ENCODE measurements around the gene DENR. TPM values are rescaled to one million over a fixed set of nuclear protein-coding genes. Genes with fewer than 3 reads are reported as not detected.

DENR gene
- total and polyA plus RNA-seq, 12 donors = 16.5 to 31.0 (median 25.5) TPM

DNA sequence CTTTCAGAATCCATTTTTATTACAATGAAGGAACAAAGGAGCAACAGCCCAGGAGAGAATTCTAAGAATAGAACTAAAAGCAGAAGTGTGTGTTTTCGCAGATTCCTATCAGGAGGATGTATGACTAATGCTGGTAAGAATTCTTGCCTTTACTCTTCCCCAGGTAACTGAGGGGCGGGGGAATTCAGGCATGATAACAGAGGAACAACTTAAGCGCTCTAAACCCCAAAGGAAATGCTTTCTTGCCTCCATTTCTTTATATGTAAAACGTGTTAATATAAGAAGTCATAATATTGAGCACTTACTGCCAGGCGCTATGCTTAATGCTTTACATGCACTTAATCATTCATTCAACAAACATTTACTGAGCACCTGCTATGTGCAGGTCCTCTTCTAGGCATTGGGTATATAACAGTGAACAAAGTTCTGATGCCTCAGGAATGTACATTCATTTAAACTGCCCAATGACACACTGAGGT is 26.5 kb upstream of the DENR start:
- peaks cover 0 to 11% (median 0%) of the 10 kb centered on the region in 7 donors for H3K27me3 ChIP-seq

DNA sequence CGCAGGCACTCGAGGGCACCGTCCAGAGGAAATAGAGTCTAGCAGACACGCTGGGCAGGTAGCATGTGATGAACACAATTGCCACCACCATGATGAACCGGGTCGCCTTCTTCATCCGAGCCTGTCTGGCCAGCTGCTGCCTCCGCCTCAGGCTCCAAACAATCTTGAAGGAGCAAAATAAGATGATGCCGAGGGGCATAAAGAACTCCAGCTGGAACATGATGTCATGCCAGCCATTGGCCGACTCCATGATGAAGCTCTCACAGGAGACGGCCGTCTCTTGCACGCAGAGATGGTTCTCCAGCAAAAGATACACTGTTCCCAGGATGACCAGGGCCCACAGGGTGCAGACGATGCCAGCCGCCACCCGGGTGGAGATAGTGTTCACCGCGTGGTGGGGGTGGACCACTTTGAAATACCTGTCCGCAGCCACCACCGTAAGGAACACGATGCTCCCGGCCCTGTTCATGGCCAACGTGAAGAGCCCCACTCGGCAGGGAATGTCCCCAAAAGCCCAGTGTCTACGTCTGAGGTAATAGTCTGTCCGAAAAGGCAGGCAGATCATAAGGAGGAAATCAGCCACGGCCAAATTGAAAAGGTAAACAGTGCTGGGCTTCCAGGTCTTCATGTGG is 22.9 kb upstream of the DENR start:
- intact Hi-C loops (cut with DNase I) = no loop called here
- H3K4me3 ChIP-seq = peak overlapping the region in 1 of 10 donors; percentile 49
- 91 to 92% methylated on average over 27 of the region's 27 CpGs for WGBS, 2 donors

More for the DNA sequence above, 26.5 kb upstream of the DENR start:
- 52 to 60% methylated on average over 5 of the region's 5 CpGs for WGBS, 2 donors
- Histone ChIP-seq H3K4me3 (no peak overlapping the region), H3K27ac (peak overlapping the region in 1 of 10 donors; percentile 4), H3K4me1 (peaks cover 0 to 16% (median 0%) of the 10 kb centered on the region in 9 donors), H3K36me3 (no peaks in the 10 kb centered on the region), H3K9me3 (no peaks in the 10 kb centered on the region)
- DNase-seq (no peak), ATAC-seq (peak in 1 of 8 donors; percentile 39)
- TF ChIP-seq, protein P1, sequence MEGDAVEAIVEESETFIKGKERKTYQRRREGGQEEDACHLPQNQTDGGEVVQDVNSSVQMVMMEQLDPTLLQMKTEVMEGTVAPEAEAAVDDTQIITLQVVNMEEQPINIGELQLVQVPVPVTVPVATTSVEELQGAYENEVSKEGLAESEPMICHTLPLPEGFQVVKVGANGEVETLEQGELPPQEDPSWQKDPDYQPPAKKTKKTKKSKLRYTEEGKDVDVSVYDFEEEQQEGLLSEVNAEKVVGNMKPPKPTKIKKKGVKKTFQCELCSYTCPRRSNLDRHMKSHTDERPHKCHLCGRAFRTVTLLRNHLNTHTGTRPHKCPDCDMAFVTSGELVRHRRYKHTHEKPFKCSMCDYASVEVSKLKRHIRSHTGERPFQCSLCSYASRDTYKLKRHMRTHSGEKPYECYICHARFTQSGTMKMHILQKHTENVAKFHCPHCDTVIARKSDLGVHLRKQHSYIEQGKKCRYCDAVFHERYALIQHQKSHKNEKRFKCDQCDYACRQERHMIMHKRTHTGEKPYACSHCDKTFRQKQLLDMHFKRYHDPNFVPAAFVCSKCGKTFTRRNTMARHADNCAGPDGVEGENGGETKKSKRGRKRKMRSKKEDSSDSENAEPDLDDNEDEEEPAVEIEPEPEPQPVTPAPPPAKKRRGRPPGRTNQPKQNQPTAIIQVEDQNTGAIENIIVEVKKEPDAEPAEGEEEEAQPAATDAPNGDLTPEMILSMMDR (IDR thresholded peaks at IDR 0.05) = no peak
- intact Hi-C loops (cut with DNase I) = no loop called here

DNA sequence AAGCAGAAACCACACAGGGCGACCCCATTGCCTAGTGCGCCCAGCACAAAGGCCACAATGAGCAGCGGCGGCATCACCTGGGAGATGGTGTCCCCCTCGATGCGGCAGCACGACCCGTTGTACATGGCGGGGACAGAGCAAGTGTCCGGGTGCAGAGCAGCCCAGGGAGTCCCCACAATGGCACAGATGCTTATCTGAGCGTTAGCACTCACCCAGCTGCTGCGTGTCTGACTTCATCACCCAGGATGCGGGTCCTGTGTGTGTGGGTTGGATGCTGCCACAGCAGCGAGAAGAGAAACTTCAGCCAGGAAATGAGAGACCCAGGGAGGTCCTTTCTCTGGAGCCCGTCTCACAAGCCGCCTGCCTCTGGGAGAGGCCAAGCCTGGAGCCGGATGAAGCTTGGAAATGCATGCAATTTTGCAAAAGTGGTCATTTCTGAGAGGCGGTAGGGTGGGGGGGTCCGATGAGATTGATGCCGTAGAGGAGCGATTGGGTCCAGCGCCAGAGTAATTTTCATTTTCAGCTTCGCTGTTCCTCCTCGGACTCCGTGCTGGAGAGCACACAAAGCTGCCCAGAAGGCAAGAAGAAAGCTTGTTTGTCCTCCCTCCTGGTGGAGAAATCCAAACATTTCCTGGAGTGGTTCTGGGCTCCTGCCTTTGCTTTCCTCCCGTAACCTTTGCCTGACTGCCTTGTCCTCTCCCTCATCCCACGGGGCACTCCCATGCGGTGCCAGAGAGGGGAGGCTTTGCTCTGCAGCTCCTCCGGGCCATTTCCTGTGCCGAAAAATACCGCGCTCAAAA is 22.2 kb upstream of the DENR start, which contains the start of gene HCAR1:
Gene HCAR1 (minus strand): TSS at position 630 of the 800 bp plus-strand sequence. CDS start 505 bp downstream, at position 125.
- intact Hi-C loops (cut with DNase I) = no loop called here
- Histone ChIP-seq H3K4me3 (peak within 1 kb of the TSS in 8 of 10 donors; percentile 5 to 49 (median 35)), H3K4me1 (peaks cover 0 to 16% (median 0%) of the 10 kb centered on the region in 9 donors), H3K9me3 (no peaks in the 10 kb centered on the region), H3K27me3 (peaks cover 0 to 11% (median 0%) of the 10 kb centered on the region in 7 donors), H3K27ac (no peak within 1 kb of the TSS), H3K36me3 (no peaks in the 10 kb centered on the region)
- TF ChIP-seq, protein P1 (IDR thresholded peaks at IDR 0.05) = no peak
- WGBS, 2 donors = 59 to 66% methylated on average over 32 of the region's 32 CpGs
- peak in 3 of 8 donors; percentile 22 to 58 (median 47) for ATAC-seq
- no peak for DNase-seq

More for the DNA sequence above, 22.9 kb upstream of the DENR start:
- Histone ChIP-seq H3K36me3 (no peaks in the 10 kb centered on the region), H3K9me3 (no peaks in the 10 kb centered on the region), H3K27ac (no peak overlapping the region), H3K4me1 (peaks cover 0 to 21% (median 0%) of the 10 kb centered on the region in 9 donors), H3K27me3 (peaks cover 0 to 11% (median 0%) of the 10 kb centered on the region in 7 donors)
- TF ChIP-seq, protein P1 (IDR thresholded peaks at IDR 0.05) = no peak
- no peak for DNase-seq
- no peak for ATAC-seq

DNA sequence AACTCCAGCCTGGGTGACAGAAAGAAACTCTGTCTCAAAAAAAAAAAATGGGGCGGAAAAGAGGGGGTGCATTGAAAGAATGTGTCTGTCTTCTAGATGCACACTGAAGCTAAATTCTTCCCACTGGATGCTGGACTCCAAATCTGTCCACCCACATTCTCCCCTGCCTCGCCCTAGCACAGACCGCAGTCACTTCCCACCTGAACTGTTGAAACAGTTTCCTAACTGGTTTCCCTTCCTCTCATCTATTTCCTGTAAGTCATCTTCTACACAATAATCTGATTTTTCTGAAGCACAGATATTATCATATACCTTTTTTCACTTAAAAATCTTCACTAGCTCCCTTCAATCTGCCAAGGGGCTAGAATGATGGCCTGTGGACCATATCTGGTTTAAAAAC is 20.5 kb upstream of the DENR start:
- Histone ChIP-seq H3K27ac (peak overlapping the region in 1 of 10 donors; percentile 34), H3K4me1 (peaks cover 0 to 4% (median 0%) of the 10 kb centered on the region in 9 donors), H3K4me3 (no peak overlapping the region), H3K36me3 (no peaks in the 10 kb centered on the region), H3K27me3 (peaks cover 0 to 11% (median 0%) of the 10 kb centered on the region in 7 donors), H3K9me3 (no peaks in the 10 kb centered on the region)
- TF ChIP-seq, protein P1 (IDR thresholded peaks at IDR 0.05) = no peak
- 76 to 82% methylated on average over 3 of the region's 3 CpGs for WGBS, 2 donors
- intact Hi-C loops (cut with DNase I) = no loop called here
- ATAC-seq = no peak
- no peak for DNase-seq

Measured in heart right ventricle (tissue), 16 donors.